Right atrium auricular region (tissue), 2 donors: ENCODE data around the gene ZNF862. TPM values are rescaled to one million over a fixed set of nuclear protein-coding genes. Genes with fewer than 3 reads are reported as not detected.

ENCODE experiments used
- DNase-seq: peaks from one replicate; pipeline ENCODE4 v3.0.0-alpha.2; 2019; ENCODE audit warnings: low spot score
- H3K27ac ChIP-seq, 2 donors: fragments of 200-600 bp; sonication (generic); 1 replicate in 1 of 2; 2 replicates in 1 of 2; pipeline ENCODE4 v1.5.1; 2016 to 2019
- H3K27me3 ChIP-seq, 2 donors: fragments of 200-600 bp; sonication (generic); one replicate each; pipeline versions ENCODE4 v1.5.1 to v1.6.0; 2017 to 2019
- H3K36me3 ChIP-seq: fragments of 200-600 bp; sonication (generic); one replicate; pipeline ENCODE4 v1.5.1; 2016
- H3K4me1 ChIP-seq, 2 donors: fragments of 200-600 bp; sonication (generic); one replicate each; pipeline versions ENCODE4 v1.5.1 to v1.6.0; 2017 to 2019
- H3K4me3 ChIP-seq, 2 donors: fragments of 200-600 bp; sonication (generic); 1 replicate in 1 of 2; 2 replicates in 1 of 2; pipeline ENCODE4 v1.5.1; 2017 to 2019; ENCODE audit warnings: mild to moderate bottlenecking in 1 of 2, moderate library complexity in 1 of 2
- H3K9me3 ChIP-seq, 2 donors: fragments of 200-600 bp; sonication (generic); one replicate each; pipeline ENCODE4 v1.5.1; 2019
- CTCF ChIP-seq, 2 donors: fragments of 200-600 bp; sonication (generic); IDR thresholded peaks; one replicate each; pipeline ENCODE4 v1.5.1; 2019; ENCODE audit warnings: antibody characterized with exemption in 2 of 2
- total RNA-seq, 2 donors: library from RNA; depleted of rRNA; stranded (reverse); fragments of >200 nt; gene quantifications; one replicate each; pipeline ENCODE4 v1.1.0, GENCODE V29; 2016

Gene ZNF862
- total RNA-seq, 2 donors from 2014 or later: 7.0 to 11.0 TPM

DNA sequence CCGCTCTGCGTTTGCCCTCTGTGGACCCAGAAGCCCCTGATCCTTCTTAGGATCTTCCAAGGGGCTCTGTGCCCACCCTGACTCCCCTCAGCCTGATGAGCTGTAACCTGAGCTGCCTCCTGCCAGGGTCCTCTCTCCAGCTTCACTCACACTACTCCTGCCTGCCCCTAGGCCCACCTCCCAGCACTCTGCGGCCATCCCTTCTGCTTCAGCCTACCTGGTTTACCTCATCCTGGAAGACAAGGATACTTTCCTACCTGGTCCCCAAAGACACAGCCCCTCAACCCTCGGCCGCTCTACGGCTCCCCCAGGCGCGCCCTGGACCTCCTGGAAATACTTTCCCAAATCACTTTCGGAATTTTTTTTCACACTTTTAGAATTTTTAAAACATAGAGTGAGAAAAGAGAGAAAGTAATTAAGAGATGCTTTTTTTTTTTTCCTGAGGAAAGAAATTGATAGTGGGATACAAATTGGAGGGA, 6.4 kb upstream of the ZNF862 start:
- no peak for TF ChIP-seq CTCF (IDR thresholded peaks at IDR 0.05)
- no peak for DNase-seq
- Histone ChIP-seq H3K27me3 (no peaks in the 10 kb centered on the region), H3K27ac (no peak overlapping the region), H3K9me3 (no peaks in the 10 kb centered on the region), H3K36me3 (no peaks in the 10 kb centered on the region), H3K4me1 (no peaks in the 10 kb centered on the region), H3K4me3 (no peak overlapping the region)

- H3K4me1 ChIP-seq: no peaks in the 10 kb centered on the region
- no peaks in the 10 kb centered on the region for H3K36me3 ChIP-seq
- H3K27ac ChIP-seq: no peak overlapping the region
- no peak for DNase-seq
- TF ChIP-seq CTCF (IDR thresholded peaks at IDR 0.05): no peak
- no peaks in the 10 kb centered on the region for H3K27me3 ChIP-seq
- no peaks in the 10 kb centered on the region for H3K9me3 ChIP-seq
- H3K4me3 ChIP-seq: no peak overlapping the region
These were observed 5.7 kb upstream of the ZNF862 start for GRCh38 chr7:149832332-149833041.

DNA sequence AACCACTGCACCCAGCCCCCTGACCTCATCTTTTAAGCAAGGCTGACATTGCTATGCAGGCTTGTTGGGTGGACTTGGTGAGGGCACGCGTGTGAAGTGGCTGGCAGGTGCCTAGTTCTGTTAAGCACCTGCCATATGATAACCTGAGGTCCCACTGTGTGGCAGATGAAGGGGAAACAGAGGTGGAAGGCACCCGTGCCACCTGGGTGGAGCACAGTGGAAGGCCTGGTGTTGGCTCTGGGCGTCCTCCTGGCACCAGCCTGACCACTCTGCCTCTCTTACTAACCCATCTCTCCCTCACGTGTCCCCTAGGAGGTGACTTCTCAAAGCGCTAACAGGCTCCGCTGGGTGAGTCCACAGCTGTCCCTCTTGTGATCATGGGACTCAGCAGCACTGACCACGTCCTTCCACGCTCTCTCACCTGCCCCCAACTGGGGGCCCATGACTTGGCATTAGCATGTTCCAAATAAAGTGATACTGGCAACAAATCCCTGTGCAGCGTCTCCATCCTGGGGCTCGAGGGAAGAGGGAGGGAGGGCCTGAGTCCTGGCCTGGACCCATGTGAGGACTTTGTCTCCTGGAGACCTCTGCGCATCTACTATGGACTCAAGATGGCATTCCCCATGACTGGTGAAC, 4.6 kb upstream of the ZNF862 start:
- DNase-seq: no peak

DNA sequence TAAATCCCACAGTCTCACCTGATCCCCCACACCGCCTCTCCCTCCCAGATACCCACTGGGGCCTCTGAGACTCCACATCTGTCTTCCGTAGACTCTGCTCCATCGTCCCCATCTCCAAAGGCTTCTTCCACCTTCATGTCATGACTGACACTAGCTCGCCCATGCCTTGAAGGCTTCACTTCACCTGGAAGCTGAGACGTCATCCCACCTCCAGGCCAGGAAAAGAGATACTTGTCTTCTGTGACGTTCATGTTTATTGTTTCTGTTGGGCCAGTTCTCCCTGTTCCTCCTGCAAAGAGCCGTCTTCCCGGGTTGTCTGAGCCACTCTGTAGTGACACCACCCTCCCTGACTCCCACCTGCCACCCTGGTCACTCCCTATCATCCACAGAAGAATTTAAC, 3.6 kb upstream of the ZNF862 start:
- H3K4me3 ChIP-seq: no peak overlapping the region
- TF ChIP-seq CTCF (IDR thresholded peaks at IDR 0.05): no peak
- no peaks in the 10 kb centered on the region for H3K27me3 ChIP-seq
- H3K36me3 ChIP-seq: no peaks in the 10 kb centered on the region
- H3K4me1 ChIP-seq: peaks cover 0 to 12% of the 10 kb centered on the region in 2 donors
- H3K27ac ChIP-seq: no peak overlapping the region
- no peak for DNase-seq
- no peaks in the 10 kb centered on the region for H3K9me3 ChIP-seq

More for the DNA sequence above, 4.6 kb upstream of the ZNF862 start:
- no peak for TF ChIP-seq CTCF (IDR thresholded peaks at IDR 0.05)
- no peaks in the 10 kb centered on the region for H3K36me3 ChIP-seq
- H3K4me3 ChIP-seq: no peak overlapping the region
- H3K4me1 ChIP-seq: peaks cover 0 to 4% of the 10 kb centered on the region in 2 donors
- H3K27me3 ChIP-seq: no peaks in the 10 kb centered on the region
- no peak overlapping the region for H3K27ac ChIP-seq
- H3K9me3 ChIP-seq: no peaks in the 10 kb centered on the region

GRCh38 chr7:149836434-149836833, 1.7 kb upstream of the ZNF862 start:
- H3K27me3 ChIP-seq: no peaks in the 10 kb centered on the region
- peaks cover 0 to 14% of the 10 kb centered on the region in 2 donors for H3K4me1 ChIP-seq
- no peak overlapping the region for H3K27ac ChIP-seq
- TF ChIP-seq CTCF (IDR thresholded peaks at IDR 0.05): no peak
- no peak overlapping the region for H3K4me3 ChIP-seq
- H3K9me3 ChIP-seq: no peaks in the 10 kb centered on the region
- no peaks in the 10 kb centered on the region for H3K36me3 ChIP-seq
- DNase-seq: no peak
